GM18861 (cell line): ENCODE data around the gene MAN1A1.

ENCODE experiments used
- ATAC-seq: cut with Tn5 transposase; IDR thresholded peaks from one replicate; pipeline ENCODE4 v1.9.1; 2021; ENCODE audit not compliant: unreplicated experiment

MAN1A1 gene

GRCh38 chr6:119346936-119347335 is 2.6 kb downstream of the MAN1A1 start:
- ATAC-seq: no peak

GRCh38 chr6:119346450-119346849 is 3.1 kb downstream of the MAN1A1 start:
- ATAC-seq: no peak

- no peak for ATAC-seq
Observed at GRCh38 chr6:119345114-119345513, 4.4 kb downstream of the MAN1A1 start.

- ATAC-seq: no peak
Observed at GRCh38 chr6:119344306-119344705, 5.3 kb downstream of the MAN1A1 start.

GRCh38 chr6:119343573-119344146 is 5.9 kb downstream of the MAN1A1 start:
- ATAC-seq: no peak

- no peak for ATAC-seq
Observed at GRCh38 chr6:119343167-119343566, 6.4 kb downstream of the MAN1A1 start.

- ATAC-seq: no peak
Observed at GRCh38 chr6:119342430-119342829, 7.1 kb downstream of the MAN1A1 start.

- no peak for ATAC-seq
Observed at GRCh38 chr6:119340796-119341487, 8.6 kb downstream of the MAN1A1 start.

- ATAC-seq: no peak
Observed at GRCh38 chr6:119339941-119340456, 9.6 kb downstream of the MAN1A1 start.

- no peak for ATAC-seq
Observed at GRCh38 chr6:119337762-119338161, 11.8 kb downstream of the MAN1A1 start.

- ATAC-seq: no peak
Observed at GRCh38 chr6:119337252-119337651, 12.3 kb downstream of the MAN1A1 start.

GRCh38 chr6:119334535-119335264 is 14.9 kb downstream of the MAN1A1 start:
- no peak for ATAC-seq

- peak; percentile 56 for ATAC-seq
Observed at GRCh38 chr6:119333707-119334295, 15.8 kb downstream of the MAN1A1 start.

GRCh38 chr6:119333063-119333609 is 16.4 kb downstream of the MAN1A1 start:
- no peak for ATAC-seq

- no peak for ATAC-seq
Observed at GRCh38 chr6:119331663-119332286, 17.8 kb downstream of the MAN1A1 start.

GRCh38 chr6:119330520-119331113 is 18.9 kb downstream of the MAN1A1 start:
- no peak for ATAC-seq

GRCh38 chr6:119329794-119330180 is 19.8 kb downstream of the MAN1A1 start:
- no peak for ATAC-seq

- ATAC-seq: no peak
Observed at GRCh38 chr6:119328892-119329793, 20.4 kb downstream of the MAN1A1 start.

GRCh38 chr6:119328254-119328653 is 21.3 kb downstream of the MAN1A1 start:
- no peak for ATAC-seq
